ENCODE data around the gene DLG1. TPM values are rescaled to one million over a fixed set of nuclear protein-coding genes. Genes with fewer than 3 reads are reported as not detected.

Gene DLG1
- total RNA-seq, 4 donors from 2014 or later: 136 to 221 (median 172) TPM

- H3K27me3 ChIP-seq: no peaks in the 10 kb centered on the region
- H3K4me3 ChIP-seq: no peak overlapping the region
- H3K4me1 ChIP-seq: peaks cover 0 to 4% (median 0%) of the 10 kb centered on the region in 4 donors
- H3K36me3 ChIP-seq: peaks cover 0 to 72% (median 0%) of the 10 kb centered on the region in 3 donors
- H3K9me3 ChIP-seq: no peaks in the 10 kb centered on the region
- no peak for DNase-seq
- TF ChIP-seq CTCF (IDR thresholded peaks at IDR 0.05) (no peak), POLR2A (IDR thresholded peaks at IDR 0.05) (no peak)
- no peak overlapping the region for H3K27ac ChIP-seq
These were observed 247.9 kb downstream of the DLG1 start for GRCh38 chr3:197050511-197050910.

- no peak for DNase-seq
- Histone ChIP-seq H3K4me1 (no peaks in the 10 kb centered on the region), H3K4me3 (no peak overlapping the region), H3K36me3 (peaks cover 0 to 33% (median 0%) of the 10 kb centered on the region in 3 donors), H3K27ac (no peak overlapping the region), H3K9me3 (no peaks in the 10 kb centered on the region), H3K27me3 (no peaks in the 10 kb centered on the region)
- no peak for TF ChIP-seq POLR2A (IDR thresholded peaks at IDR 0.05)
- TF ChIP-seq CTCF (IDR thresholded peaks at IDR 0.05): no peak
These were observed 255.9 kb downstream of the DLG1 start for GRCh38 chr3:197042539-197042938.

GRCh38 chr3:197041875-197042488, 256.4 kb downstream of the DLG1 start:
- TF ChIP-seq CTCF (IDR thresholded peaks at IDR 0.05): no peak
- TF ChIP-seq POLR2A (IDR thresholded peaks at IDR 0.05): no peak
- H3K36me3 ChIP-seq: peaks cover 0 to 33% (median 0%) of the 10 kb centered on the region in 3 donors
- H3K9me3 ChIP-seq: no peaks in the 10 kb centered on the region

GRCh38 chr3:197040658-197041057, 257.8 kb downstream of the DLG1 start:
- TF ChIP-seq POLR2A (IDR thresholded peaks at IDR 0.05) (no peak), CTCF (IDR thresholded peaks at IDR 0.05) (no peak)
- H3K36me3 ChIP-seq: peaks cover 0 to 22% (median 0%) of the 10 kb centered on the region in 3 donors

More at GRCh38 chr3:197041875-197042488, 256.4 kb downstream of the DLG1 start:
- H3K4me3 ChIP-seq: no peak overlapping the region
- H3K27ac ChIP-seq: no peak overlapping the region
- no peaks in the 10 kb centered on the region for H3K4me1 ChIP-seq
- no peaks in the 10 kb centered on the region for H3K27me3 ChIP-seq
- DNase-seq: no peak

GRCh38 chr3:197038679-197039462, 259.5 kb downstream of the DLG1 start:
- TF ChIP-seq POLR2A (IDR thresholded peaks at IDR 0.05) (no peak), CTCF (IDR thresholded peaks at IDR 0.05) (no peak)
- no peak overlapping the region for H3K27ac ChIP-seq
- H3K27me3 ChIP-seq: no peaks in the 10 kb centered on the region
- H3K9me3 ChIP-seq: no peaks in the 10 kb centered on the region
- no peaks in the 10 kb centered on the region for H3K4me1 ChIP-seq
- H3K4me3 ChIP-seq: no peak overlapping the region
- no peak for DNase-seq
- peaks cover 0 to 4% (median 0%) of the 10 kb centered on the region in 3 donors for H3K36me3 ChIP-seq

More at GRCh38 chr3:197040658-197041057, 257.8 kb downstream of the DLG1 start:
- Histone ChIP-seq H3K27me3 (no peaks in the 10 kb centered on the region), H3K4me1 (no peaks in the 10 kb centered on the region), H3K4me3 (no peak overlapping the region), H3K27ac (no peak overlapping the region), H3K9me3 (no peaks in the 10 kb centered on the region)
- DNase-seq: no peak
